COLO668 (cell line): Measurements from ENCODE around the gene CFAP69.
A peak's percentile ranks its signal among the peaks of the same experiment; 100 is the strongest.

ENCODE experiments used
- DNase-seq: peaks from one replicate; lab custom pipeline; 2025; ENCODE audit not compliant: unreplicated experiment; lab: John Stamatoyannopoulos, UW

The CFAP69 gene

DNA sequence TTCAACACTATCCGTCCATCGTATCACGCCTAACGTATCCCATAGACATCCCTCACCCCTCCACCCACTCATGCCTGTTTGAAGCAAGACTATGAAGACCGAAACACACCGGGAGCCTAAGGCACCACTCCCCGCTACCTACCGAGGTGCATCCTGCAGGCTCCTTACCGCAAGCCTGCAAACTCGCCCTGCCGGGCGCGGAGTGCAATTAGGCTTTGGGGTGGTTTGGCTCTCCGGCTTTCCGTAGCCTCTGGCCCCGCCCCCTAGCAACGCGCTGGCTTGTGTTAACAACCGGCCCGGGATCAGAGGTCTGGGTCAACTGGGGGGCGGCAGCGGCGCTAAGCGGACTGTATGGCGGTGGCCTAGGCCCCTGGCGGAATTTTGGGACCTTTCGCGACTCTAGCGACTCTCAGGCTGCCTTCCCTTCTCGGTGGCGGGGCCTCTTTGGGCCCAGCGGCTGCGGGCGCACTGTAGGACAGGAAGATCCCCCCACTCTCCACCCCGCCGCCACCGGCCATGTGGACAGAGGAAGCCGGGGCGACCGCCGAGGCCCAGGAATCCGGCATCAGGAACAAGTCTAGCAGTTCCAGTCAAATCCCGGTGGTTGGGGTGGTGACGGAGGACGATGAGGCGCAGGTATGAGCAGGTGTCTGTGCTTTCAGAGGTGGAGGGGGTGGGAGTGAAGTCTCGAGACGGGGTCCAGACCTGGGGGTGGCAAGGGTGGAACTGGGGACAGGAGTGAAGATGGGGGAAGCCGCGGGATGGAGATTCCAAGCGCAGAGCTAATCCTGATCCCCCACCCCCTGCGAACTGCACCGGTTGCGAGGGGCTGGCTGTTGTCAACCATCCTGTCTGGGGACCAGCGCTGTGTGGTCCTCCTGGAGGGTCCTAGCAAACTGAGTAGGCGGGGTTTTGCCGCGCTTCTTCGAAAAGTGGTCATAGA, at the start of gene CFAP69:
Gene CFAP69, plus strand, starts transcription at position 266 of the 943 bp plus-strand sequence. Its CDS starts 251 bp downstream, at position 517.
- DNase-seq = peak; percentile 81

DNA sequence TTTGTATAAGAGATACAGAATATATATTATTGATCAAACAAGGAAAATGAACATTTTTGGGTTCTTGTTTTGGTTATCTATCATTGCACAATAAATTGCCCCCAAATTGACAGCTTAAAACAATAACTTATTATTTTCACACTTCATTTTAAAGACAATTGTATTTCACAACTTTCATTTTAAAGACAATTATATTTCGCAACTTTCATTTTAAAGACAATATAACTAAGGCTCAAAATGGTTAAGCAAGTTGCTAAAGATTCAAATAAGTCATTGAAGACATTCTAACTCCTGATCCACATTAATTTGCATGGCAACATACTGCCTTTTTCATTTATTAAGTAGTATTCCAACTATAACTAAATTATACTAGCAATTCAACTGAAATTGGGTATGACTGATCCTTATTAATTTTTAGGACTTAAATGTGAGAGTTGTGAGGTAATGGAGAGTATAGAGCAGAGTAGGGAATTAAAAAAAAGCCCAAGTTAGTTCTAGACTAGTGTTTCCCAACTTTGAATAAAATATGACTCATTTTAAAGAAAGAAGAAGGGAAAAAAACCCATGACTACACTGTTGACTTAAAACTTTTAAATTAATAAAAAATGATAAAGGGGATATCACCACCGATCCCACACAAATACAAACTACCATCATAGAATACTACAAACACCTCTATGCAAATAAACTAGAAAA, 43.3 kb upstream of the CFAP69 start:
- no peak for DNase-seq

- DNase-seq = no peak
These were observed 37.0 kb upstream of the CFAP69 start for GRCh38 chr7:90207956-90208355.

- no peak for DNase-seq
These were observed 35.2 kb upstream of the CFAP69 start for GRCh38 chr7:90209776-90210175.

DNA sequence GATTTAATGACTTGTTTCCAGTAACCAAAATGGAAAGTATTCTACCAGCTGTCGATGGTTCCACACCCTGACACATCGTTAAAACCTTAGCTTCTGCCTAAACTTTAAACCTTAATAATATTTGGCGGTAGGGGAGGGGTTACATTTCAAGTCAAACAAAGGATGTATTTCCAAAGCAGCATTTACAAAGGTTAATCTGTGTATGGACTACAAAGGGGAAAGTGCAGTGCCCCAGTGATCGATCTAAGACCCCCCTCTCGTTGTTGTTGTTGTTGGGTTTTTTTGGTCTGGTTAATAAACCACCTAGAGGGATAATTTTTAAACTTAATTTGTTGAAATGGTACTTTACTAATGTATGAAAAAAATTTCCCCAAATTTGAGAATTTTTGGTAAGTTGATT, 34.5 kb upstream of the CFAP69 start:
- DNase-seq = no peak

GRCh38 chr7:90210981-90211380, 34.0 kb upstream of the CFAP69 start:
- no peak for DNase-seq

DNA sequence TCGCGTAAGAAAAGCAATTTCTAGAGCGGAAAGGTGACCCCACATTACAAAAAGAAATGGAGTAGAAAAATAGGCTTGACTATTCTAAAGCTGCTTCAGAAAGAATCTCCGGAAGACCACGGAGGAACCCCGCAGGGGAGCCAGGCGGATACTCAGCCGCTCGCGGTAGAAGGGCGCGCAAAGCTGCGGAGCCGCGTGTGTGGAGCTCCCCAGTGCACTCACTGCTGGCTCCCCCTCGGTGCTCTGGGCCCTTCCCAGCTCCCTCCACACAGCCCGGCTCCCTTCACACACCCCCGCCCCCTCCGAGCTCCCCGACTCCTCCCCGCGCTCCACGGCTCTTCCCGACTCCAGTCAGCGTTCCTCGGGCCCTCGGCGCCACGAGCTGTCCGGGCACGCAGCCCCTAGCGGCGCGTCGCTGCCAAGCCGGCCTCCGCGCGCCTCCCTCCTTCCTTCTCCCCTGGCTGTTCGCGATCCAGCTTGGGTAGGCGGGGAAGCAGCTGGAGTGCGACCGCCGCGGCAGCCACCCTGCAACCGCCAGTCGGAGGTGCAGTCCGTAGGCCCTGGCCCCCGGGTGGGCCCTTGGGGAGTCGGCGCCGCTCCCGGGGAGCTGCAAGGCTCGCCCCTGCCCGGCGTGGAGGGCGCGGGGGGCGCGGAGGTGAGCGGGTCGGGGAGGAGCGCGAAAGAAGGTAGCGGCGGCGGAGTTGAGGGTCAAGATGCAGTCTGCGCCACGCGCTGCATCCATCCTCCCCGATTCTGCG, 33.4 kb upstream of the CFAP69 start, which contains the start of gene STEAP2:
Gene STEAP2, plus strand, starts transcription at position 350 of the 758 bp plus-strand sequence. CDS start 13,343 bp downstream, outside the sequence.
- peak; percentile 74 for DNase-seq

DNA sequence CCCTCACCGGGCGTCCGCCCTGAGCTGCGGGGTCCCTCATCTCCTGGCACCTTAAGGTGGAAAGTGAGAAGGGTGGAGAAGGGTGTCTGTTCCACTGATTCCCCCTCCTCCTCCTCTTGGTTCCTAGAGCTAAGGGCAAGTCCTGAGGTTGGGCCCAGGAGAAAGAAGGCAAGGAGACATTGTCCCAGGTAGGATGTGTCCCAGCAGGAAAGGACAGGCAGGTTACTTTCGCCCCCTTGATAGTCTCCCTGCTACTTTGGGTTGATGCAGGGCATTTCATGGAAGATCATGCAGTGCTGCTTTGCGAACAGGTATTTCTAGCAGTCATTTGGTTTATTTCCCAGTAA, 32.9 kb upstream of the CFAP69 start:
- DNase-seq = no peak

DNA sequence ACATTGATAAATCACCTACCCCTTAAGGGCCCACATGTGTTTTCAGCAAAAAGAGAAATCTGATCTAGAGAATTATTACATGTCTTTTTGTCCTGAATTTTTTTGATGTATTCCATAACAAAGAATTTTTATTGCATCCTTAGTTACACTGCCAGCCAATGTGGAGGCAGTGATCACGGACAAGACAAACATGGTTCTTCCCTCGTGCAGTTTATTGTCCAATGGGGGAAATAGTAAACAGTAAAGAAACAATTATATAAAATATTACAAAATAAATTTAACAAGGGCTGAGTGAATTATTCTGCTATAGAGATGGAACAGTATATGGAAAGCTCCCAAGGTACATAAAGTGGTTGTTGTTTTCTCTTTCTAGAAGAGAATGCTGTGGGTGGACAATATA, 31.5 kb upstream of the CFAP69 start:
- DNase-seq = no peak

- DNase-seq = no peak
These were observed 28.8 kb upstream of the CFAP69 start for GRCh38 chr7:90216080-90216674.

GRCh38 chr7:90216771-90217170, 28.2 kb upstream of the CFAP69 start:
- DNase-seq = no peak

GRCh38 chr7:90222390-90222789, 22.6 kb upstream of the CFAP69 start:
- no peak for DNase-seq

GRCh38 chr7:90222811-90223725, 21.9 kb upstream of the CFAP69 start:
- peak; percentile 17 for DNase-seq

- DNase-seq = no peak
These were observed 20.8 kb upstream of the CFAP69 start for GRCh38 chr7:90224195-90224594.

- no peak for DNase-seq
These were observed 19.8 kb upstream of the CFAP69 start for GRCh38 chr7:90225181-90225580.

DNA sequence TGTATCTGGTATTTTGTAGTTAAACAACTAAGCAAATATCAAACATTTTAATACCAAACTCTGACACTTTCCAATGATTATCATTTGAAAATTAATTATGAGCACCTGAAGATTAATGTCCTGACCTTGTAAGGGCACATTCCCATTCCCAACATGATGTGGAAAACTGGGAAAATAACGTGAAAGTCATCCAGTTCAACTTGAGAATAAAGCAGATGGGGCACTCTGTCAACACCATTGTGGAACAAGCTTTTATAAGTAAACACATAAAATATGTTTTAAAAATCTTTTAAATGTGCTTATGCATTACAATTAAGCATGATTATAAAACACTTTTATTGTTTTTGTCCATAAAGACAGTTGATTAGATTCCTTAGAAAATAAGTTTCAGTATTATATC, 19.4 kb upstream of the CFAP69 start:
- DNase-seq = no peak

- DNase-seq = no peak
These were observed 17.7 kb upstream of the CFAP69 start for GRCh38 chr7:90227259-90227658.

- no peak for DNase-seq
These were observed 15.3 kb upstream of the CFAP69 start for GRCh38 chr7:90229682-90230081.

GRCh38 chr7:90230834-90231233, 14.1 kb upstream of the CFAP69 start:
- DNase-seq = no peak

DNA sequence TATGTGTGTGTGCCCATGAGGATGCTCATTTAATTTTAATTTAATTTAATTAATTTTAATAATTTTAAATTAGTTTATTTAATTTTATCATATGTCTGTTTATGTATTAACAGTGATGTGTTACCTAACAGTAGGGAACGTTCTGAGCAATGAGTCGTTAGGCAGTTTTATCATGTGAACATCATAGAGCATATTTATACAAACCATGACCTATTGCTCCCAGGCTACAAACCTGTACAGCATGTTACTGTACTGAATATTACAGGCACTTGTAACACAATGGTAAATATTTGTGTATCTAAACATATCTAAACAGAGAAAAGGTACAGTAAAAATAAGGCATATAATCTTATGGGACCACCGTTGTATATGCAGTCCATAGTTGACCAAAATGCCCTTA, 13.7 kb upstream of the CFAP69 start:
- no peak for DNase-seq
